GM21423 (cell line): ENCODE results near the gene ANGPT4.
"Not testable (repeated sequence)": the region's sequence is repeated elsewhere in the genome, so short reads cannot be mapped to it uniquely, and the experiment has no call there.

Experiments used
- ATAC-seq: cut with Tn5 transposase; IDR thresholded peaks from one replicate; pipeline ENCODE4 v1.9.1; 2021; ENCODE audit warnings: mild to moderate bottlenecking, moderate library complexity; ENCODE audit not compliant: unreplicated experiment

The ANGPT4 gene

GRCh38 chr20:906703-907270 is 9.3 kb downstream of the ANGPT4 start:
- ATAC-seq, result no peak

GRCh38 chr20:906001-906520 is 10.1 kb downstream of the ANGPT4 start:
- ATAC-seq, result no peak

DNA sequence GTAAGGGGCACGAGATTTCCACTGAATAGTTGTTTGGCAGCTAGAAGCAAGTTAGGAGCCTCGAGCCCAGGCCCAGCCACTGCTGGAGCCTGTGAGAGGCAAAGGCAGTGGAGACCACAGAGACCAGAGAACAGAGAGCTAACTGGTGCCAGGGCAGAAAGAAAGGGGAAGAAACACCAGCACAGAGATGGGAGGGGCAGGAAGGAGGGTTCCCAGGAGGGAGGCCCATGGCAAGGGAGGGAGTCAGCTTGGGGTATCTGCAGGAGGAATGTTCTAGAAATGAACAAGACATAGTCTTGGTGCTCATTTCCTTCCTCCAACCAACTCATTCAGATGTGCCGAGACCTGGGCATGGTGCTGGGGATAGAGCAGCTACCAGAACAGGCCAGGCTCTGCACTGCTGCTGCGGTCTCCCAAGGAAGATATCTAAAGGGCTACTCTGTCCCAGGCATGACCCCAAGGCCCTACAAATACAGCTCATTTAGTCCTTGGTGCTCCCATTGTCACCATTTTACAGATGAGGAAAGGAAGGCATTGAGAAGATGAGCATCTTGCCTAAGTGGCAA is 10.7 kb downstream of the ANGPT4 start:
- ATAC-seq, result no peak

DNA sequence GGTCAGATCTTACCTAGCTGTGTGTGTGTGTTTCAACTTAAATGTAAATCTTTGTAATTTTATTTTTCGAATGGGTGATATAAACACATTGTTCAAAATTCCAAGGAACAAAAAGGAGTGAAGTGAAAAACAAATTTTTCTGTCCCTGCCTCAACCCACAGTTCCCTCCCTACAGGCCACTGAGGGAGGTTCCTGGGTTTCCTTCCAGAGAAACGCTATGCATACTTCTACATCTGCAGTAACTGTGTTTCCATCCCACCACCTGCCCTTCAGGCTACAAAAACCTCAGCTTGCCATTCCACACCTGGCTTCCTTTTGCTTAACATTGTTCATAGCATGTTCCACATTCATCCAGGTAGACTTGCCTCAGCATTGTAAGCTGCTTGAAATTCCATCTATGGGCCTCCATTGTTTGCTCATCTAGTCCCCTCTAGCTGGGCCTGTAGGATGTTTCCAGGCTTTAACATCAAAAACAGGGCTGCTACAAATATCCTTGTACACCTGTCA is 12.0 kb downstream of the ANGPT4 start:
- ATAC-seq, result no peak

DNA sequence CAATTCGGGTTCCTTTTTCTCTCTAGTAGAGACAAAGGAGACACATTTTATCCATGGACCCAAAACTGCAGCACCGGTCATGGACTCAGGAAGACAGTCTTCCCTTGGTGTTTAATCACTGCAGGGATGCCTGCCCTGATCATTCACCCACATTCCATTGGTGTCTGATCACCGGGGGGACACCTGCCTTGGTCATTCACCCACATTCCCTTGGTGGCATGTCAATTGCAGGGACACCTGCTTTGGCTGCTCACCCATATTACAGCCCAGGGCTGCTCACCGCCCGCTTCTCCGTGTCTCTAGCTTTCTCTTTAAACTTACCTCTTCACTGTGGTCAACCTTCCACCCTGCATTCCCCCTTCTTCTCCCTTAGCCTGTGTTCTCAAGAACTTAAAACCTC is 18.7 kb downstream of the ANGPT4 start:
- ATAC-seq, result not testable (repeated sequence)

GRCh38 chr20:896501-897025 is 19.6 kb downstream of the ANGPT4 start:
- ATAC-seq, result no peak

DNA sequence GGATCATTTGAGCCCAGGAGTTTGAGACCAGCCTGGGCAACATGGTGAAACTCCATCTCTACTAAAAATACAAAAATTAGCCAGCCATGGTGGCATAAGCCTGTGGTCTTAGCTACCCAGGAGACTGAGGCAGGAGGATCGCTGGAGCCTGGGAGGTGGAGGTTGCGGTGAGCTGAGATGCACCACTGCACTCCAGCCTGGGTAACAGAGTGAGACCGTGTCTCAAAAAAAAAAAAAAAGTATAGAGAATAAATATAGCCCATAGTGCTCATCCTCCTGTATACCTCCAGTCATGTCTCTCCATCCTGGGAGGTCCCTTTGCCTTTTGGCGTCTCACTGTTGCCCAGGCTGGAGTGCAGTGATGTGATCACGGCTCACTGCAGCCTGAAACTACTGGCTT is 23.8 kb downstream of the ANGPT4 start:
- ATAC-seq, result not testable (repeated sequence)

DNA sequence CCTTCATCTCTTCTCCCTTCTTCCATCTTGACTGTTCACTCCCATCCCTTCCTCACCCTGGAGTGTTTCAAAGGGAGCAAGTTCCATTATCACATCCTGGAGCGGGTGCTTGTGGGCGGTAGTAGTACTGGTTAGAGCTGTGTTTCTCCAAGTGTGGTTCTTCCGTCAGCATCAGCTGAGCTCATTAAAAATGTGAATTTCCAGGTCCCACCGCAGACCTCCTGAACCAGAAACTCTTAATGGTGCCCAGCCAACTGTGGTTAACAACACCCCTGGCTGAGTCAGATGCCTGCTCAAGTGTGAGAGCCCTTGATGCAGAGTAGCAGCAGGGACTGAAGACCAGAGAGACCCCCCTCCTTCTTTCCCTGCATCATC is 24.4 kb downstream of the ANGPT4 start:
- ATAC-seq, result no peak

- ATAC-seq, result no peak
Observed at GRCh38 chr20:891058-891705, 25.0 kb downstream of the ANGPT4 start.

- no peak for ATAC-seq
Observed at GRCh38 chr20:890666-891057, 25.5 kb downstream of the ANGPT4 start.

DNA sequence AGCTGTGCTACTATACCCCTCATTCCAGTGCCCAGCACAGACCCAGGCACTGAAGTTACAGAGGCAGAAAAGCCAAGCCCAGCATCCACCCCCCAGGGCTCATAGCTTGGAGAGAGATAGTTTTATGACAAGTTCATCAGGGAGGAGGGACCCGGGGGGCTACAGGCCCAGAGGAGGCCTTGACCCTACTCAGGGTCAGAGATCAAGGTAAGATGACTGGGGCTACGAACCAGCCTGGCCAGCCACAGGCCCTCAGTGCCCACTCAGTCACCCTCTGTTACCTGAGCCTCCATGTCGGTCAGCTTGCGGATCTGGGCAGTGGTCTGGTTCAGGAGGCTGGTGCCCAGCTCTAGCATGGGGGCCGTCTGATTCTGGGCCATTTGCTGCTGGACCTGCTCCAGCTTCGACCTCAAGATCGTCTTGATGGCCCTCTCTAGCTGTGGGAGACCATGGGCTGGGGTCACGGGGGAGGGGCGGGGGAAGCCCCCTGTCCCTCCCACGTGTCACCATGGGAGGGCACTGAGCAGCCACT is 26.1 kb downstream of the ANGPT4 start:
- no peak for ATAC-seq

DNA sequence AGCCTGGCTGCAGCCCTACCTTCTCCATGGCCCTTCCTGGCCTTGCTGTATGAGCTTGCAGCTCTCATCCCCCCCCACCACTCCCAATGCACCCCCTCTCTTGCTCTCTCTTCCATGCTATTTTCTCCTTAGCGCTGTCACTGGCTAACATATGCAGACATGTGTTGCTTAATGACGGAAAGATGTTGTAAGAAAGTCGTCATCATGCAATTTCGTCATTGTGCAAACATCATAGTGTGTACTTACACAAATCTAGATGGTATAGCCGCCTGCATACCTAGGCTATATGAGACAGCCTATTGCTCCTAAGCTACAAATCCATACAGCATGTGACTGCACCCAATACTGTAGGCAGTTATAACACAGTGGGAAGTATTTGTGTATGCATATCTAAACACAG is 27.0 kb downstream of the ANGPT4 start:
- ATAC-seq, result no peak

GRCh38 chr20:888057-888456 is 28.1 kb downstream of the ANGPT4 start:
- no peak for ATAC-seq

DNA sequence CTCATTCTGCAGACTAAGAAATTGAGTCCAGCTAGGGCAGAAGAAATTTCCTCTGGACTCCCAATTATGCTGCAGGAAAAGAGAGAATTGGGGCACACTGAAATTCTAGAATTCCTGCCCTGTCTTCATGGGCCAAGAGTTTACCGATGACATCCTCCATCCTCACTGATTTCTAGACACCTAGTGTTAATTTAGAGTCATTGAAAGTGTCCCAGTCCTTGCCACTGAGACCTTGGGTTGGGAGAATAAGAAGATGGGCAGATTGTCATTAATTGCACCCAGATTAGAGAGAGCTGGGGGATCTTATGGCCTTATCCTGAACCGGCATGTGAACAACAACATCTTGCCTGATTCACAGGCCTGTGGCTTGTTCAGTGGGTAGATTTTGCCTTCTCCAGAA is 29.0 kb downstream of the ANGPT4 start:
- ATAC-seq, result no peak

DNA sequence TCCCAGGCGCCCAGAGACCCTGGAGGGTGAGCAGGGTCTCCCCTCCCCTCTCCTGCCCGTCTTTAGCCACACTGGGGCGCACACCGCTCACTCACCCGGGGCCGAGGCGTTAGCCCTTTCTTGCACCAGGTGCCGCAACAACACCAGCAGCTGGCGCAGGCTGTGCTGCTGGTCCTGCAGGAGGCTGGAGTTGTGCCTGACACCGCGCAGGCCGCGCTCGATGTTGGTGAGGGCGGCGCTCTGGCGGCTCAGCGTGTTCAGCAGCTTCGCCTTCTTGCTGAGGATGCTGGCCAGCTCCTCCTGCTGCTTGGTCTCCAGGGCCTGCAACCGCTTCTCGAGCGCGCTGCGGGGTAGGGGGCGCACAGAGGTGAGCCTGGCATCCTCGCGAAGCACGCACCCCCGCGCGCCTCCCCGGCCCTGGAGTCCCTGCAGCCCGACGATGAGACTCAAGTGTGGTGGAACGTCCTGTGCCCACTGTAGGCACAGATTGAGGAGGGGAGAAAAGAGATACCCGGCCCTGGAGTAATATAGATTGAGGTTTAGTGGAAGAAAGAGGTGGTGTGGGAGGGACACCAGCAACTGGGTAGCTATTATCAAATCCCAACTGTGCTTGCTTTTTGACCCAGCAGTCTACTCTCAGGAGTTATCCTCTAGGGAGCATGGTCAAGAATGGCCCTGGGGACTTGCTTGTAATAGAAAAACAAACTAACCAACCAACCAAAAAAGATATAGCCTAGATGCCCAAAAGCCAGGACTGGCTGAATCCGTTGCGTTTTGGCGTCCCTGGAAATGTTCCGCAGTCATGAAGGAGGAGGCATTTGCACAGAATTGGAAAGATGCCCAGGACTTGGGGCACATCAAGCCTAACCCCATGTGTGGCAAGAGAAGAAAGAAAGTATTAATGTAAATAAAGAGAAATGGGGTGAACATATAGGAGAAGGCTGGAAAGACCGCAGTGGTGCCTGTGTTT is 30.9 kb downstream of the ANGPT4 start:
- no peak for ATAC-seq

- no peak for ATAC-seq
Observed at GRCh38 chr20:881783-882144, 34.4 kb downstream of the ANGPT4 start.

DNA sequence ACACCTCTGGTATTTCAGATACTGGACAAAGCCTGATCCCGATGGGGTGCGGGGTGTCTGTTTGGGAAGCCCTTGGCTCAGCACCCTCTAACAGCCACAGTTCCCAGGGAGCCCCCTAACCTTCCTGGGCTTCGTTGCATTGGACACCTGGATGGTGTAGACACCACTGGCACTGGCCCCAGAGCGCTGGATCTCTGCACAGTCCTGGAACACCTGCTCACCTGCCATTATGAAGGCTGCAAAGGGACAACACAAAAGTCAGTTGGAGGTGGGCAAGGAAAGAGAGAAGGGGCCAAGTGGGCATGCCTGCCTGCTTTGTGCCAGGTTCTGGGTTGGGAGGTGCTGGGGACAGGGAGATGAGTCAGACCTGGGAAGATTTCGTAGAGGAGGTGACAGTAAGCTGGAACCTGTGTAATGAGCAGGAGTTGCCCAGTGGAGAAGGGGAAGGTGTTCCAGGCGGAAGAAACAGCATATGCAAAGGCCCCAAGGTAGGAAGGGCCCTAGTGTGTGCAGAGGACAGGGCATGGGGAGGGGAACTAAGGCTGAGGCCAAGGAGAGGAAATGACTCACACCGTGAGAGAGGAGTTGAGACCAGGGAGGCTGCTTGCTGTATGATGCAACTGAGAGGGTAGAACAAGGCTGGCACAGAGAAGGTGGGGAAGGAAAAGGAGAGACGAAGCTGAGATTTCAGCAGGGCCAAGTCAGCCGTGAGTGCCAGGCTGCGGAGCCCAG is 34.9 kb downstream of the ANGPT4 start:
- ATAC-seq, result no peak

- no peak for ATAC-seq
Observed at GRCh38 chr20:879626-880025, 36.5 kb downstream of the ANGPT4 start.

DNA sequence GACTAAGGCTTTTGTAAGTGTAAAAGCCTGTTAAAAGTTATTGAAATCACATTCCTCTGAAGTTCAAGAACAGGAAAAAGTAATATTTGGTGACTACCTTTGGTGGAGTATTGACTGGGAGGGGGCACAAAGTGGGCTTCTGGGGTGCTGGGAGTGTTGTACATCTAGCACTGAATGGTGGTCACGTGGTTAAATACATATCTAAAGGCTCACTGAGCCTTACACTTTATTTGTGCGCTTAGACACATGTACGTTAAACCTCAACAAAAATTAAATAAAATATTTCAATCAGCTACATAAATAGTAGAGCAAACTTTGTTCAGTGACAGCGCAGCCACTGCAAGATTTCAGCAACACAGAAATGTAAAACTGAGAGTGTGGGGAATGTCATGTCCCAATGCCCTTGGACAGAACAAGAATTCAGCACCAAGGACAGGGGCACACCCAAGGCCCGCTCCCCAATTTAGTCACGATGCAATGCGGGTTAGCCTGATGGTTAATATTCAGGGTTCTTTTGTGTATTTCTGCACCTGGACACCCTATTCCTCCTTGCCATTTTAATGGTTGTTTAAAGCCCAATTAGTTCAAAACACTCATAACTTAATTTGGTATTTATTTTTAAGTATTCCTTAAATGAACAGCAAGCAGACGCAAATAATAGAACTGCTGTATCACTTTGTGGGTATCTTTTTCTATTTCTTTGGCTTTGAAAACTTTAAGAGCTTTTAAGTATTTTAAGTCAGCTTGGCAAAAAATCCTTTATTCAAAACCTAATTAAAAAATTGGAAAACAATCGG is 37.4 kb downstream of the ANGPT4 start:
- no peak for ATAC-seq
